ENCODE measurements around the gene PIK3R2.

- TF ChIP-seq CTCF (IDR thresholded peaks at IDR 0.05) (no peak), POLR2A (IDR thresholded peaks at IDR 0.05) (no peak)
Observed at GRCh38 chr19:18147396-18147795, 5.6 kb upstream of the PIK3R2 start.
